Psoas muscle (tissue), 8 donors: Measurements from ENCODE around the gene PALMD. TPM values are rescaled to one million over a fixed set of nuclear protein-coding genes. Genes with fewer than 3 reads are reported as not detected.

Source experiments
- ATAC-seq, 4 donors: fragments of 200-7000 bp; cut with Tn5 transposase; one replicate each; pipeline ENCODE4 v1.9.1; 2020; ENCODE audit warnings: moderate library complexity in 3 of 4, mild to moderate bottlenecking in 2 of 4
- DNase-seq, 2 donors: peaks; one replicate each; pipeline ENCODE4 v3.0.0-alpha.2; 2020
- H3K27ac ChIP-seq: fragments of 200-600 bp; one replicate; pipeline ENCODE4 v1.8.0; 2022
- H3K27me3 ChIP-seq, 3 donors: fragments of 200-600 bp in 1 of 3; one replicate each; pipeline versions ENCODE4 v1.6.1 to v1.8.0; 2013 to 2022; ENCODE audit warnings: low read length in 2 of 3, mild to moderate bottlenecking in 2 of 3, moderate library complexity in 1 of 3; ENCODE audit not compliant: insufficient read depth in 3 of 3
- H3K36me3 ChIP-seq, 2 donors: fragments of 200-600 bp in 1 of 2; one replicate each; pipeline versions ENCODE4 v1.6.1 to v1.8.0; 2013 to 2022; ENCODE audit warnings: low read depth in 1 of 2, mild to moderate bottlenecking in 1 of 2, moderate library complexity in 1 of 2; ENCODE audit not compliant: insufficient read depth in 1 of 2
- H3K4me1 ChIP-seq: fragments of 200-600 bp; one replicate; pipeline ENCODE4 v1.8.0; 2022
- H3K4me3 ChIP-seq: fragments of 200-600 bp; one replicate; pipeline ENCODE4 v1.8.0; 2022; ENCODE audit warnings: mild to moderate bottlenecking
- H3K9me3 ChIP-seq: fragments of 200-600 bp; one replicate; pipeline ENCODE4 v1.8.0; 2022
- CTCF ChIP-seq: fragments of 200-600 bp; IDR thresholded peaks from one replicate; pipeline ENCODE4 v1.8.0; 2022; ENCODE audit warnings: antibody characterized with exemption
- WGBS, 3 donors: extraction: QIAGEN DNeasy Blood & Tissue Kit; methylation state at CpG; one replicate each; pipeline versions ENCODE4 v1.1.6 to v1.1.7; 2013; 5-methylcytosine and 5-hydroxymethylcytosine counted together
- intact Hi-C, 2 donors: fragments of 100-400 bp; cut with DNase I; formaldehyde crosslinking; loops; one replicate each; pipeline versions ENCODE4 v1.11.0 to v1.14.2; 2022
- polyA plus RNA-seq, 3 donors: library from polyadenylated mRNA; stranded (reverse); fragments of 200-250 nt; gene quantifications; one replicate each; pipeline ENCODE4 v1.2.3, GENCODE V29; 2013
- total RNA-seq, 4 donors: library from RNA; stranded (reverse); fragmentation: NEBNext Ultra II Directional in 2 of 4; extraction: Animal tissue kit (Norgen Biotek cat#: 25700) in 2 of 4; gene quantifications; one replicate each; pipeline versions ENCODE4 v1.2.1 to v1.2.4, GENCODE V29; 2021 to 2023
- donor health status: healthy with polysubstance abuse.
- donor health status: DM: no; HTN: no; CAD: no; lungs with moderate emphysema.
- donor health status: Bipolar disorder and iron deficiency.
- donor health status: healthy.
- donor health status: DM: yes; HTN: yes; CAD: no.
- donor health status: DM: no; HTN: no; CAD: no.
- donor health status: DM: no; HTN: no; CAD: no.
- donor health status: DM: yes; HTN: yes; CAD: no.

Gene PALMD
- total and polyA plus RNA-seq, 7 donors, result 46.2 to 219 (median 101) TPM

- DNase-seq (no peak), ATAC-seq (no peak)
- Histone ChIP-seq H3K27ac (no peak overlapping the region), H3K4me3 (no peak overlapping the region), H3K27me3 (no peaks in the 10 kb centered on the region), H3K9me3 (no peaks in the 10 kb centered on the region), H3K36me3 (no peaks in the 10 kb centered on the region), H3K4me1 (no peaks in the 10 kb centered on the region)
- intact Hi-C loops, result no loop called here
- TF ChIP-seq CTCF, result no peak
- 65 to 69% (median 66%) methylated on average over 5 of the region's 5 CpGs for WGBS, 3 donors
Observed at GRCh38 chr1:99627615-99628014, 18.3 kb upstream of the PALMD start.

- 37 to 42% (median 40%) methylated on average over 1 of the region's 1 CpG for WGBS, 3 donors
- intact Hi-C loops, result no loop called here
- no peak overlapping the region for H3K27ac ChIP-seq
- H3K27me3 ChIP-seq, result no peaks in the 10 kb centered on the region
- DNase-seq (no peak), ATAC-seq (no peak)
- no peaks in the 10 kb centered on the region for H3K36me3 ChIP-seq
- H3K9me3 ChIP-seq, result no peaks in the 10 kb centered on the region
- no peaks in the 10 kb centered on the region for H3K4me1 ChIP-seq
- no peak for TF ChIP-seq CTCF
- H3K4me3 ChIP-seq, result no peak overlapping the region
Observed at GRCh38 chr1:99629164-99629563, 16.7 kb upstream of the PALMD start.

GRCh38 chr1:99634971-99635624 is 10.8 kb upstream of the PALMD start:
- WGBS, 3 donors, result 92 to 96% (median 96%) methylated on average over 3 of the region's 3 CpGs
- no peaks in the 10 kb centered on the region for H3K4me1 ChIP-seq

GRCh38 chr1:99635664-99636063 is 10.2 kb upstream of the PALMD start:
- peak in 1 of 4 donors; percentile 47 for ATAC-seq
- intact Hi-C loops, result no loop called here

More at GRCh38 chr1:99634971-99635624, 10.8 kb upstream of the PALMD start:
- DNase-seq (no peak), ATAC-seq (no peak)
- H3K27me3 ChIP-seq, result no peaks in the 10 kb centered on the region
- intact Hi-C loops, result no loop called here
- TF ChIP-seq CTCF, result no peak
- no peak overlapping the region for H3K27ac ChIP-seq
- no peaks in the 10 kb centered on the region for H3K36me3 ChIP-seq
- no peak overlapping the region for H3K4me3 ChIP-seq
- no peaks in the 10 kb centered on the region for H3K9me3 ChIP-seq

More at GRCh38 chr1:99635664-99636063, 10.2 kb upstream of the PALMD start:
- no peak for TF ChIP-seq CTCF
- Histone ChIP-seq H3K4me3 (no peak overlapping the region), H3K27me3 (no peaks in the 10 kb centered on the region), H3K27ac (no peak overlapping the region), H3K36me3 (no peaks in the 10 kb centered on the region), H3K4me1 (no peaks in the 10 kb centered on the region), H3K9me3 (no peaks in the 10 kb centered on the region)
- 73 to 77% (median 74%) methylated on average over 2 of the region's 2 CpGs for WGBS, 3 donors
- DNase-seq, result no peak
